Skeletal muscle tissue (tissue), 4 donors: Measurements from ENCODE around the gene NAV2. TPM values are rescaled to one million over a fixed set of nuclear protein-coding genes. Genes with fewer than 3 reads are reported as not detected.

Experiments used
- H3K27ac ChIP-seq: one replicate; pipeline ENCODE4 v1.7.0; 2013; ENCODE audit warnings: mild to moderate bottlenecking, low read depth, low read length, inconsistent platforms
- H3K27me3 ChIP-seq, 3 donors: one replicate each; pipeline ENCODE4 v1.7.0; 2013; ENCODE audit warnings: low read length in 3 of 3; ENCODE audit not compliant: control insufficient read depth in 3 of 3, insufficient read depth in 3 of 3
- H3K36me3 ChIP-seq, 3 donors: one replicate each; pipeline ENCODE4 v1.7.0; 2013; ENCODE audit warnings: low read length in 3 of 3; ENCODE audit not compliant: control insufficient read depth in 3 of 3, insufficient read depth in 3 of 3
- H3K4me1 ChIP-seq, 3 donors: one replicate each; pipeline ENCODE4 v1.7.0; 2013; ENCODE audit warnings: low read length in 3 of 3, mild to moderate bottlenecking in 3 of 3; ENCODE audit not compliant: control insufficient read depth in 3 of 3, insufficient read depth in 3 of 3
- H3K4me3 ChIP-seq, 3 donors: one replicate each; pipeline ENCODE4 v1.7.0; 2013; ENCODE audit warnings: low read length in 3 of 3
- H3K9ac ChIP-seq, 3 donors: one replicate each; pipeline ENCODE4 v1.7.0; 2013; ENCODE audit warnings: low read length in 3 of 3, mild to moderate bottlenecking in 3 of 3, moderate library complexity in 2 of 3, low read depth in 1 of 3
- H3K9me3 ChIP-seq, 3 donors: one replicate each; pipeline ENCODE4 v1.7.0; 2013; ENCODE audit warnings: low read length in 3 of 3; ENCODE audit not compliant: control insufficient read depth in 3 of 3
- total RNA-seq: library from RNA; depleted of rRNA; stranded (reverse); fragments of >200 nt; gene quantifications from one replicate; pipeline ENCODE4 v1.2.3, GENCODE V29; 2014
- donor health status: Osteomylitis.

Gene NAV2
- total RNA-seq, 1 donor from 2014 or later, result 43.3 TPM

DNA sequence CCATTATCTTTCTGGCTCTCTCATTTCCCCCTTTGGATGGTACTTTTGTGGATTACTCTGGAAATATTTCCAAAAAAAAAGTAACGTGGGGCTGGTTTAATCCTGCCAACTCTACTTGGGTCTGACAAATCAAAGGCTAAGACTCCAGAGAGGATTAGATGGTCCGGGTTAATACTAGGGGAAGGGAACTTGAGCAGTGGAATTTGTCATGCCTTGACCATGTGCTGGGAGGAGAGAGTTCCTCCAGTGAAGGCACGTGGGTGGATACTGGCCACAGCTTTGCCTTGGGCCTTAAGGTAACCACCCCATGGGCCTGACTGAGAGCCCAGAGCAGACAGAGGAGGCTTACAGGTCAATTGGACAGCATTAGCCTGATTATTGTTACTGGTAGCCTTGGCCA is 120.3 kb downstream of the NAV2 start:
- H3K4me1 ChIP-seq, result no peaks in the 10 kb centered on the region
- H3K4me3 ChIP-seq, result no peak overlapping the region
- peaks cover 5 to 11% (median 5%) of the 10 kb centered on the region in 3 donors for H3K36me3 ChIP-seq
- no peak overlapping the region for H3K27ac ChIP-seq
- H3K9me3 ChIP-seq, result no peaks in the 10 kb centered on the region
- H3K27me3 ChIP-seq, result no peaks in the 10 kb centered on the region
- H3K9ac ChIP-seq, result no peak overlapping the region

DNA sequence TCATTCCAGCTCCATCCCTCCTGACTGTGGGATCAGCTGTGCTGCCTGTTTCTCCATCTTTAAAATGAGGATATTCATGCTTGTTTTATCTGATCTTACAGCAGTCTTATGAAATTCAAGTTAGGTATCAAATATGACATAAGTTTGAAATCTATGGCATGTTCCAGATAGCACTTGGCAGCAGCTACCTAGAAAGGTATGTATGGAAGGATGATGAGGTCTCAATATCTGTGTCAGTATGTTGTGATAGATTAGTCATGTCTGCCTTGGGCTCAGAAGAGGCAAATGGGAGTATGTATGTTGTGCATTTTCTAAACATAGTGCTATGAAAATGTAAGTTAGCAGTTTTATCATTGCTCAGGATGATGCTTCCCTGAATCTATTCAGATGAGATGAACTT is 122.1 kb downstream of the NAV2 start:
- no peaks in the 10 kb centered on the region for H3K27me3 ChIP-seq
- H3K9ac ChIP-seq, result no peak overlapping the region
- no peaks in the 10 kb centered on the region for H3K4me1 ChIP-seq
- no peak overlapping the region for H3K27ac ChIP-seq
- no peaks in the 10 kb centered on the region for H3K9me3 ChIP-seq
- H3K36me3 ChIP-seq, result peaks cover 5 to 11% (median 5%) of the 10 kb centered on the region in 3 donors
- H3K4me3 ChIP-seq, result no peak overlapping the region

DNA sequence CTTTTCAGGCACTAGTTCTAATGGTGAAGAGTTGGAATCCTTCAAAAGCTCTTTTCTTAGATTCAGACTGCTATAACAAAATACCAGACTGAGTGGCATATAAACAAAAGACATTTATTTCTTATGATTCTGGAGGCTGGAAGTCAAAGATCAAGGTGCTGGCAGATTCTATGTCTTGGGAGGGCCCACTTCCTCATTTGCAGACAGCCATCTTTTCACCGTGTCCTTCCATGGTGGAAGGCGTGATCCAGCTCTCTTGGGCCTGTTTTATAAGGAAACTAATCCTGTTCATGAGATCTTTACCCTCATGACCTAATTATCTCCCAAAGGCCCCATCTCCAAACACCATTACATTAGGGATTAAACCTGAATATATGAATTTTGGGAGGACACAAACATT is 124.0 kb downstream of the NAV2 start:
- no peaks in the 10 kb centered on the region for H3K9me3 ChIP-seq
- peaks cover 5 to 11% (median 5%) of the 10 kb centered on the region in 3 donors for H3K36me3 ChIP-seq
- H3K27me3 ChIP-seq, result no peaks in the 10 kb centered on the region
- no peak overlapping the region for H3K9ac ChIP-seq
- no peak overlapping the region for H3K4me3 ChIP-seq
- H3K4me1 ChIP-seq, result no peaks in the 10 kb centered on the region
- no peak overlapping the region for H3K27ac ChIP-seq

DNA sequence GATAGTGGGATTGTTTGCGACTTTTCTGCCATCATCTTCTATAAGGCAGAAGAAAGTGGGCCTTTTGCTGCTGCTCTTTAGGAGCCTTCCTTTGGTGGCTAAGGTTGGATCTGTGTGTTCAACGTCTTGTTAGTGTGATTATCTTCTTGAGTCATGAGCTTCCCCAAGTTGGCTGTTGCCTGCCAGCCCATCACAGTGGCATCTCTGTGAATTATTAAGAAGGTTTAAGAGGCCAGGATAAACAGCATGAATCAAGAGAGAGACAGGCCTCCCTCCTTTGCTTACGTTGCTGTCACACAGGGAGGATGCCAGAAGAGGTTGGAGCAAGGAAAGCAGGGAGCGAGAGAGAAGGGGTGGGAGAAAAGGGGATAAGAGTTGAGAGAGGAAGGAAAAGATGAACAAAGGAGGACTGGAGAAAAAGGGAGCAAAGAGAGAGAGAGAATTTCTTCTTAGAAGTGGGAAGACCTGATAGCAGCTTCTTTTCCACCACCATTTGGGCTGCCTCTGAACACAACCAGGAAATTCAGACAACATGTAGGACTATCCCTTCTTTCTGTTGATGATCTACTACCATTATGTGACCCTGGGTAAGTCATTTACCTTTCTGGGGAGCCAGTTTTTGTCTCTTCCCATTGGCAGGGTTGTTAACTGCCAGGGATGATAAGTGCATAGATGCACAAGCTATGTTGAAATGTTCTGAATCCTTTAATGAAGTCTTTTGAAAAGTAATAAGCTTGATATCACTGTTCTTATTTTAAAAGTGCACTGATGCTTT is 126.5 kb downstream of the NAV2 start:
- Histone ChIP-seq H3K4me1 (peaks cover 0 to 7% (median 0%) of the 10 kb centered on the region in 3 donors), H3K27me3 (no peaks in the 10 kb centered on the region), H3K36me3 (peaks cover 0 to 3% (median 0%) of the 10 kb centered on the region in 3 donors), H3K9ac (no peak overlapping the region), H3K27ac (no peak overlapping the region), H3K9me3 (no peaks in the 10 kb centered on the region), H3K4me3 (no peak overlapping the region)

DNA sequence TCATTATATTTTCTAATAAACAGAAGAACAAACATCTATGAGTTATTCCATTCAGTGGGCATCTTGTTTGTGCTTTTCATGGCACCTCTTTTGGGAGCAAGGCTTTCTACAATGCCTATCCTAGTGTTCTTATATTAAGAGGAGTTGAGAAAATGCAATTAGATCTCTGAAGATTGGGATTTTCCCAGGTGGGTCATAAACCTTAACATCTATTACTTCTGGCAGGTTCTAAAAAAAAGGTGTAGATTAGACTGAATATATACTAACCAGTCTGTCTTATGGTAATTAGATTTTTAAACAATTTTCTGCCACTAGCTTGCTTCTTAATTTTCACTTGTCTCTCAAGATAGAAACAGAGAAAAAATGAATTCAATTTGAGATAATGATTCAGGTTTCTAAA is 128.3 kb downstream of the NAV2 start:
- Histone ChIP-seq H3K9ac (no peak overlapping the region), H3K27ac (no peak overlapping the region), H3K4me1 (peaks cover 0 to 7% (median 0%) of the 10 kb centered on the region in 3 donors), H3K36me3 (no peaks in the 10 kb centered on the region), H3K27me3 (no peaks in the 10 kb centered on the region), H3K4me3 (no peak overlapping the region), H3K9me3 (no peaks in the 10 kb centered on the region)

DNA sequence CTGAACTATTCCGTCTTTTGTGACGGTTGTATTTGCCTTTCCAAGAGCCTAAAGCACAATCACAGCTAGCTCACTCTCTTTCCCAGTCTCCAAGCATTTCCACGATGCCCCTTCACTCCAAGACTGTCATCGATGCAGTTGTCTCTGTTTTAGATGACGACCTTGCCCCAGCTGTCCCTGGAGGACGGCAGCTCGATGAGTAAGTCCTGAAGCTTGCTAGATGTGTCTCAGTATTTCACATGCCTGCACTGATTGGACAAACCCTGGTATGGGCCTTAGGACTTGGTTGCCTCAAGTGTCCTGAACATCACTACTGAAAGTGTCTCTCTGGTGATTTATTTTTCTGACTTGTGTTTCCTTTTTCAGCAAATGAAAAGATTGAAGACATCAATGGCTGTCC is 129.9 kb downstream of the NAV2 start:
- peaks cover 0 to 7% (median 0%) of the 10 kb centered on the region in 3 donors for H3K4me1 ChIP-seq
- no peak overlapping the region for H3K9ac ChIP-seq

DNA sequence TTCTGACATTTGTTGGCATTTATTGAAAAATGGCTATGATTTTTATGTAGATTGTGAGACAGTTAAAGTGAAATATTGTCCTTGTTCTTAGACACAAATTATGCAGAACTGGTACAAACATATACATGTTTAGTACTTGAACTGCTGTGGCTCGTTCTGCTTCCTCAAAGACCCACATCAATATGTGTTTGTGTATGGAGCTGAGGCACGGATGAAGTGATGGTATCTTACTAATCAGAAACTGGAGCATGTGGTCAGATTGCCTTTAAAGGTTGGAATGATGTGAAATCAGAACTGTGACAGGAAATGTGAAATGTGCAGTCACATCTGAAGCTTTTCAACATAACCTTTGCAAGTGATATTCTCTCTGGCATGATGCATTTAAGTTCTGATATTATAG is 130.4 kb downstream of the NAV2 start:
- no peak overlapping the region for H3K9ac ChIP-seq
- H3K27me3 ChIP-seq, result no peaks in the 10 kb centered on the region
- no peak overlapping the region for H3K27ac ChIP-seq
- no peaks in the 10 kb centered on the region for H3K36me3 ChIP-seq
- no peak overlapping the region for H3K4me3 ChIP-seq
- peaks cover 1 to 10% (median 2%) of the 10 kb centered on the region in 3 donors for H3K4me1 ChIP-seq
- no peaks in the 10 kb centered on the region for H3K9me3 ChIP-seq

More for the DNA sequence above, 129.9 kb downstream of the NAV2 start:
- no peaks in the 10 kb centered on the region for H3K9me3 ChIP-seq
- H3K27me3 ChIP-seq, result no peaks in the 10 kb centered on the region
- no peak overlapping the region for H3K4me3 ChIP-seq
- H3K36me3 ChIP-seq, result no peaks in the 10 kb centered on the region
- H3K27ac ChIP-seq, result no peak overlapping the region

DNA sequence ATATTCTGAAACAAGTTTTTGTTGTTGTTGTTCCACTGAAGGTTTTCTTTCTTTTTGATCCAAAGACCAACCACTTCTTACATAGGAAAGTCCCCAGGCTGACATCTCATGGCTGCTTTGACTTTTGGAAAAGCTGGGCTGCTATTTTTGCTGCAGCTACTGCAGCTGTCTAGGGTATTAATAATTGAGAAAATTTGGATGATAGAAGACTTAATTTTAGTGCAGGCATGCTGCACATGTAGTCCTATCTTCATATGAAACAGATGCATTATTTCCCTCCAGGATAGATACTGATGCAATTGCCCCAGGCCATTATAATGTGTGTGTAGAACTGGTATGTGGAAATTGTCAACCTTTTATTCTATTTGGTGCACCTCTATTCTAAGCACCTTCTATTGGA is 131.4 kb downstream of the NAV2 start:
- Histone ChIP-seq H3K36me3 (no peaks in the 10 kb centered on the region), H3K27ac (no peak overlapping the region), H3K9me3 (no peaks in the 10 kb centered on the region), H3K4me1 (peaks cover 10 to 19% (median 11%) of the 10 kb centered on the region in 3 donors), H3K4me3 (no peak overlapping the region), H3K27me3 (no peaks in the 10 kb centered on the region), H3K9ac (no peak overlapping the region)

DNA sequence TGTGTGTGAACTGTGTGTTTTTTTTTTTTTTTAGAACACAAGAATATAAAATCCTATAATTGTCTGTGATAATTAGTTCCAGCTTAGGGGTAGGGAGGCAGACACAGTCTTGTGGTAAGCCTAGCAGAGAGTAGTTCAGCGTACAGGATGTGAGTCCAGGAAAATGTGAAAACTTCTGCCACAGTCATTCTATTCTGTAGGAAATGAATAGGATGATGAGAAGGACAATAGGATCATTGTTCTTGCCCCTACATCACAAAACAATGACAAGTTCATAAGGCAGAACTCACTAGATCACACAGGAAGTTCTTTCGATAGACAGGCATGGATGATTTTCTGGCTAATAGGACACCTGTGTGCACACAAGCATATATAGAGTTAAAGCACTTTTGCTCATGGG is 132.2 kb downstream of the NAV2 start:
- peaks cover 15 to 26% (median 17%) of the 10 kb centered on the region in 3 donors for H3K4me1 ChIP-seq
- no peak overlapping the region for H3K4me3 ChIP-seq
- H3K9ac ChIP-seq, result no peak overlapping the region

DNA sequence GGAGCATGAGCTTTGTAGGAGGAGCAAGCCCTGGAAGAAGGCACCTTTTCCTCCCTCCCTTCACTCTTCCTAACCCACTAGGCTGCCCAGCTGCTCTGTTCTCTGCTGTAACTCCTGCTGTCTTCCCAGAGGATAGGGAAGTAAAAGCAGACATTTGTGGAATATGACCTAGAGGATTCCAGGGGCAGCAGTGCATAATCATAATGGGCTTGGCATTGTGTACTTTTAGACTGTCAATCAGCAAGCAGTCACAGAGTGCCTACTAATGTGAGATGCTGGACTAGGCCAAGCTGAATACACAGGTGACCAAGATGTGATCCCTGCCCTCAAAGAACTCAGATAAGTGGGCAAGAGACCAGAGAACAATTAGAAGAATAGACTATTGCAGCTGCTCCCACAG is 133.0 kb downstream of the NAV2 start:
- no peaks in the 10 kb centered on the region for H3K36me3 ChIP-seq
- H3K9ac ChIP-seq, result no peak overlapping the region
- H3K4me1 ChIP-seq, result peaks cover 22 to 34% (median 25%) of the 10 kb centered on the region in 3 donors
- no peak overlapping the region for H3K4me3 ChIP-seq
- no peaks in the 10 kb centered on the region for H3K9me3 ChIP-seq
- no peaks in the 10 kb centered on the region for H3K27me3 ChIP-seq
- H3K27ac ChIP-seq, result no peak overlapping the region

More for the DNA sequence above, 132.2 kb downstream of the NAV2 start:
- no peaks in the 10 kb centered on the region for H3K36me3 ChIP-seq
- no peaks in the 10 kb centered on the region for H3K9me3 ChIP-seq
- no peak overlapping the region for H3K27ac ChIP-seq
- H3K27me3 ChIP-seq, result no peaks in the 10 kb centered on the region
